HG03432 (cell line): ENCODE measurements around the gene TUBA3E.
A peak's percentile ranks its signal among the peaks of the same experiment; 100 is the strongest.
"Not testable (repeated sequence)": the region's sequence is repeated elsewhere in the genome, so short reads cannot be mapped to it uniquely, and the experiment has no call there.

Experiments
- ATAC-seq: cut with Tn5 transposase; IDR thresholded peaks from one replicate; pipeline ENCODE4 v1.9.1; 2021; ENCODE audit warnings: mild to moderate bottlenecking, moderate library complexity; ENCODE audit not compliant: unreplicated experiment

Gene TUBA3E

GRCh38 chr2:130165293-130166016 is 32.8 kb downstream of the TUBA3E start:
- ATAC-seq, result no peak

GRCh38 chr2:130162968-130163367 is 35.3 kb downstream of the TUBA3E start:
- no peak for ATAC-seq

- ATAC-seq, result not testable (repeated sequence)
Observed at GRCh38 chr2:130162486-130162885, 35.8 kb downstream of the TUBA3E start.

- ATAC-seq, result not testable (repeated sequence)
Observed at GRCh38 chr2:130160838-130161705, 37.2 kb downstream of the TUBA3E start.

GRCh38 chr2:130160131-130160530 is 38.1 kb downstream of the TUBA3E start:
- ATAC-seq, result no peak

GRCh38 chr2:130159376-130159775 is 38.9 kb downstream of the TUBA3E start:
- ATAC-seq, result not testable (repeated sequence)

- no peak for ATAC-seq
Observed at GRCh38 chr2:130158631-130159030, 39.6 kb downstream of the TUBA3E start.

- ATAC-seq, result peak; percentile 82
Observed at GRCh38 chr2:130157825-130158514, 40.3 kb downstream of the TUBA3E start.

- peak; percentile 51 for ATAC-seq
Observed at GRCh38 chr2:130157354-130157753, 40.9 kb downstream of the TUBA3E start.

GRCh38 chr2:130156624-130157004 is 41.6 kb downstream of the TUBA3E start:
- no peak for ATAC-seq

- ATAC-seq, result not testable (repeated sequence)
Observed at GRCh38 chr2:130155956-130156623, 42.1 kb downstream of the TUBA3E start.

- no peak for ATAC-seq
Observed at GRCh38 chr2:130154773-130155765, 43.2 kb downstream of the TUBA3E start.

- not testable (repeated sequence) for ATAC-seq
Observed at GRCh38 chr2:130154423-130154770, 43.8 kb downstream of the TUBA3E start.

- ATAC-seq, result not testable (repeated sequence)
Observed at GRCh38 chr2:130153721-130154422, 44.4 kb downstream of the TUBA3E start.

- no peak for ATAC-seq
Observed at GRCh38 chr2:130152816-130153595, 45.2 kb downstream of the TUBA3E start.

GRCh38 chr2:130152136-130152815 is 46.0 kb downstream of the TUBA3E start:
- ATAC-seq, result not testable (repeated sequence)

GRCh38 chr2:130151145-130151512 is 47.1 kb downstream of the TUBA3E start:
- ATAC-seq, result not testable (repeated sequence)
